HepG2 (cell line): ENCODE results near the gene GPR179. TPM values are rescaled to one million over a fixed set of nuclear protein-coding genes. Genes with fewer than 3 reads are reported as not detected.

ENCODE experiments used
- CAMTA2 ChIP-seq: sonication (generic); formaldehyde crosslinking; IDR thresholded peaks from 2 replicates; pipeline ENCODE4 v1.4.0; 2020; ENCODE audit warnings: mild to moderate bottlenecking, missing genetic modification reagents, borderline replicate concordance
- NFKBIZ ChIP-seq: IDR thresholded peaks from 2 replicates; pipeline ENCODE4 v1.6.1; 2018; ENCODE audit warnings: missing genetic modification reagents, missing compliant biosample characterization
- SRY ChIP-seq: sonication (generic); formaldehyde crosslinking; IDR thresholded peaks from 2 replicates; pipeline ENCODE4 v1.8.0; 2022; ENCODE audit warnings: mild to moderate bottlenecking, missing genetic modification reagents
- TCF12 ChIP-seq, 2 experiments: fragments of 450-650 bp in 1 of 2; sonication (generic) in 1 of 2; formaldehyde crosslinking in 1 of 2; IDR thresholded peaks; 2 replicates each; pipeline versions ENCODE4 v1.6.1 to v1.8.0; 2017 to 2022; ENCODE audit warnings: antibody characterized with exemption in 1 of 2, mild to moderate bottlenecking in 1 of 2, missing genetic modification reagents in 1 of 2, moderate library complexity in 1 of 2
- ZNF567 ChIP-seq: sonication (generic); formaldehyde crosslinking; IDR thresholded peaks from 2 replicates; pipeline ENCODE4 v1.8.1; 2023; ENCODE audit warnings: mild to moderate bottlenecking, missing genetic modification reagents, borderline replicate concordance
- ZNF776 ChIP-seq: sonication (generic); formaldehyde crosslinking; IDR thresholded peaks from 2 replicates; pipeline ENCODE4 v1.4.0; 2020; ENCODE audit warnings: mild to moderate bottlenecking, missing genetic modification reagents
- ZNF839 ChIP-seq: sonication (generic); formaldehyde crosslinking; IDR thresholded peaks from 2 replicates; pipeline ENCODE4 v1.4.0; 2020; ENCODE audit warnings: missing genetic modification reagents, mild to moderate bottlenecking, borderline replicate concordance
- polyA plus RNA-seq, 8 experiments: library from polyadenylated mRNA; depleted of rRNA in 3 of 8; stranded (reverse) in 7 of 8; unstranded in 1 of 8; fragments of >200 nt; fragmentation: Illumina TruSeq in 4 of 8; extraction: Trizol in 4 of 8; gene quantifications; 2 replicates each; pipeline versions ENCODE4 v1.2.1 to v1.2.3, GENCODE V29; 2011 to 2016; ENCODE audit warnings: low read depth in 4 of 8, missing spikeins in 1 of 8, mixed read lengths in 1 of 8; ENCODE audit not compliant: insufficient read depth in 1 of 8
- total RNA-seq, 5 experiments: library from RNA; depleted of rRNA; stranded (reverse); fragments of >200 nt; fragmentation: Illumina TruSeq; extraction: Trizol; gene quantifications; 2 replicates each; pipeline ENCODE4 v1.2.3, GENCODE V29; 2016; ENCODE audit warnings: low read depth in 1 of 5
- TF ChIP-seq, protein P1 (sequence below), 2 experiments: fragments of 450-650 bp in 1 of 2; sonication (generic) in 1 of 2; formaldehyde crosslinking in 1 of 2; IDR thresholded peaks; 2 replicates each; pipeline versions ENCODE4 v1.6.1 to v1.8.0; 2016 to 2022; ENCODE audit warnings: antibody characterized with exemption in 1 of 2, mild to moderate bottlenecking in 1 of 2, missing genetic modification reagents in 1 of 2
- TF ChIP-seq, protein P2 (sequence below): sonication (generic); formaldehyde crosslinking; IDR thresholded peaks from 2 replicates; pipeline ENCODE4 v1.8.1; 2023; ENCODE audit warnings: mild to moderate bottlenecking, moderate library complexity, missing genetic modification reagents
- TF ChIP-seq, protein P3 (sequence below): sonication (generic); formaldehyde crosslinking; IDR thresholded peaks from 2 replicates; pipeline ENCODE4 v1.5.0; 2020; ENCODE audit warnings: mild to moderate bottlenecking, missing genetic modification reagents, borderline replicate concordance
- TF ChIP-seq, protein P4 (sequence below): sonication (generic); IDR thresholded peaks from 2 replicates; pipeline ENCODE4 v1.6.1; 2016; ENCODE audit warnings: low read depth, borderline replicate concordance

GPR179 gene
- total and polyA plus RNA-seq, 2 of the 13 experiments (the other 11 are each of a cell fraction or from before 2014, with no cell fraction given), result 0.03 TPM; not detected in 1

DNA sequence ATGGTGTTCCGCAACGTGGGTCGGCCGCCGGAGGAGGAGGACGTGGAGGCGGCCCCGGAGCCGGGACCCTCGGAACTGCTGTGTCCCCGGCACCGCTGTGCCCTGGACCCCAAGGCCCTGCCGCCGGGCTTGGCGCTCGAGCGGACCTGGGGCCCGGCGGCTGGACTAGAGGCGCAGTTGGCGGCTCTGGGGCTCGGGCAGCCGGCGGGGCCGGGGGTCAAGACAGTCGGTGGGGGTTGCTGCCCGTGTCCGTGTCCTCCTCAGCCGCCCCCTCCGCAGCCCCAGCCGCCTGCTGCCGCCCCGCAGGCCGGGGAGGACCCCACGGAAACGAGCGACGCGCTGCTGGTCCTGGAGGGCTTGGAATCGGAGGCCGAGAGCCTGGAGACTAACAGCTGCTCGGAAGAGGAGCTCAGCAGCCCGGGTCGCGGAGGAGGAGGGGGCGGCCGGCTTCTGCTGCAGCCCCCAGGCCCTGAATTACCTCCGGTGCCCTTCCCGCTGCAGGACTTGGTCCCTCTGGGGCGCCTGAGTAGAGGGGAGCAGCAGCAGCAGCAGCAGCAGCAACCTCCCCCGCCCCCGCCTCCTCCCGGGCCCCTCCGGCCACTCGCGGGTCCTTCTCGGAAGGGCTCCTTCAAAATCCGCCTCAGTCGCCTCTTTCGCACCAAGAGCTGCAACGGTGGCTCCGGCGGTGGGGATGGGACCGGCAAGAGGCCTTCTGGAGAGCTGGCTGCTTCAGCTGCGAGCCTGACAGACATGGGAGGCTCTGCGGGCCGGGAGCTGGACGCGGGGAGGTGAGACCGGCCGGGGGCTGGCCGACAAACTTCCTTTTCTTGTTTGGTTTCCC lies 8.7 kb upstream of the GPR179 start (continued):
- TF ChIP-seq, protein P1, sequence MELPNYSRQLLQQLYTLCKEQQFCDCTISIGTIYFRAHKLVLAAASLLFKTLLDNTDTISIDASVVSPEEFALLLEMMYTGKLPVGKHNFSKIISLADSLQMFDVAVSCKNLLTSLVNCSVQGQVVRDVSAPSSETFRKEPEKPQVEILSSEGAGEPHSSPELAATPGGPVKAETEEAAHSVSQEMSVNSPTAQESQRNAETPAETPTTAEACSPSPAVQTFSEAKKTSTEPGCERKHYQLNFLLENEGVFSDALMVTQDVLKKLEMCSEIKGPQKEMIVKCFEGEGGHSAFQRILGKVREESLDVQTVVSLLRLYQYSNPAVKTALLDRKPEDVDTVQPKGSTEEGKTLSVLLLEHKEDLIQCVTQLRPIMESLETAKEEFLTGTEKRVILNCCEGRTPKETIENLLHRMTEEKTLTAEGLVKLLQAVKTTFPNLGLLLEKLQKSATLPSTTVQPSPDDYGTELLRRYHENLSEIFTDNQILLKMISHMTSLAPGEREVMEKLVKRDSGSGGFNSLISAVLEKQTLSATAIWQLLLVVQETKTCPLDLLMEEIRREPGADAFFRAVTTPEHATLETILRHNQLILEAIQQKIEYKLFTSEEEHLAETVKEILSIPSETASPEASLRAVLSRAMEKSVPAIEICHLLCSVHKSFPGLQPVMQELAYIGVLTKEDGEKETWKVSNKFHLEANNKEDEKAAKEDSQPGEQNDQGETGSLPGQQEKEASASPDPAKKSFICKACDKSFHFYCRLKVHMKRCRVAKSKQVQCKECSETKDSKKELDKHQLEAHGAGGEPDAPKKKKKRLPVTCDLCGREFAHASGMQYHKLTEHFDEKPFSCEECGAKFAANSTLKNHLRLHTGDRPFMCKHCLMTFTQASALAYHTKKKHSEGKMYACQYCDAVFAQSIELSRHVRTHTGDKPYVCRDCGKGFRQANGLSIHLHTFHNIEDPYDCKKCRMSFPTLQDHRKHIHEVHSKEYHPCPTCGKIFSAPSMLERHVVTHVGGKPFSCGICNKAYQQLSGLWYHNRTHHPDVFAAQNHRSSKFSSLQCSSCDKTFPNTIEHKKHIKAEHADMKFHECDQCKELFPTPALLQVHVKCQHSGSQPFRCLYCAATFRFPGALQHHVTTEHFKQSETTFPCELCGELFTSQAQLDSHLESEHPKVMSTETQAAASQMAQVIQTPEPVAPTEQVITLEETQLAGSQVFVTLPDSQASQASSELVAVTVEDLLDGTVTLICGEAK (IDR thresholded peaks at IDR 0.05), result no peak
- TF ChIP-seq, protein P1 (CRISPR knock-in tag; IDR thresholded peaks at IDR 0.05), result 0 out of 2 replicates have a peak, but pooled peaks have one; percentile 20
- TF ChIP-seq ZNF567 (CRISPR knock-in tag) (no peak), TCF12 (IDR thresholded peaks at IDR 0.05) (no peak), TCF12 (CRISPR knock-in tag; IDR thresholded peaks at IDR 0.05) (peak; percentile 44; the same call in 1 of the 2 replicates), NFKBIZ (CRISPR knock-in tag) (0 out of 2 replicates have a peak, but pooled peaks have one; percentile 29), CAMTA2 (CRISPR knock-in tag) (0 out of 2 replicates have a peak, but pooled peaks have one; percentile 19), SRY (no peak), ZNF839 (peak; percentile 22; the same call in 1 of the 2 replicates), ZNF776 (CRISPR knock-in tag) (peak; percentile 57; the same call in 1 of the 2 replicates)
- TF ChIP-seq, protein P2, sequence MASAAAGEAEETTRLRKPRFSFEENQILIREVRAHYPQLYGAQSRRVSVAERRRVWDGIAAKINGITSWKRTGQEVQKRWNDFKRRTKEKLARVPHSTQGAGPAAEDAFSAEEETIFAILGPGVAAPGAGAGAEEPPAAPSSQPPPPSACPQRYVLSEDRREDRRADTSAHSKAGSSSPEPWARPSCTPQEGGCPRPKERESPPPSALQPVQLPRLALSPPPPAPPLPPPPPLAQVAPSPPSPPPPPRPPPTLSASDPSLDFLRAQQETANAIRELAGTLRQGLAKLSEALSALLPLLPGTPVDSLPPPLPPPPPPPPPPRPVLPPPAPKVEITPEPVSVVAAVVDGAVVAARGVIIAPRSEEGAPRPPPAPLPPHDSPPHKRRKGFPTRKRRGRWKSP (CRISPR knock-in tag), result 0 out of 2 replicates have a peak, but pooled peaks have one; percentile 37
- TF ChIP-seq, protein P3, sequence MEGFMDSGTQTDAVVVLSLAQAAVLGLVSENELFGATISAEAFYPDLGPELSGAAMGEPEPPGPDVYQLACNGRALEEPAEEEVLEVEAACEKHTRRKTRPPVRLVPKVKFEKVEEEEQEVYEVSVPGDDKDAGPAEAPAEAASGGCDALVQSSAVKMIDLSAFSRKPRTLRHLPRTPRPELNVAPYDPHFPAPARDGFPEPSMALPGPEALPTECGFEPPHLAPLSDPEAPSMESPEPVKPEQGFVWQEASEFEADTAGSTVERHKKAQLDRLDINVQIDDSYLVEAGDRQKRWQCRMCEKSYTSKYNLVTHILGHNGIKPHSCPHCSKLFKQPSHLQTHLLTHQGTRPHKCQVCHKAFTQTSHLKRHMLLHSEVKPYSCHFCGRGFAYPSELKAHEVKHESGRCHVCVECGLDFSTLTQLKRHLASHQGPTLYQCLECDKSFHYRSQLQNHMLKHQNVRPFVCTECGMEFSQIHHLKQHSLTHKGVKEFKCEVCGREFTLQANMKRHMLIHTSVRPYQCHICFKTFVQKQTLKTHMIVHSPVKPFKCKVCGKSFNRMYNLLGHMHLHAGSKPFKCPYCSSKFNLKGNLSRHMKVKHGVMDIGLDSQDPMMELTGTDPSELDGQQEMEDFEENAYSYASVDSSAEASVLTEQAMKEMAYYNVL (CRISPR knock-in tag), result peak; percentile 52; the same call in 1 of the 2 replicates
- TF ChIP-seq, protein P4, sequence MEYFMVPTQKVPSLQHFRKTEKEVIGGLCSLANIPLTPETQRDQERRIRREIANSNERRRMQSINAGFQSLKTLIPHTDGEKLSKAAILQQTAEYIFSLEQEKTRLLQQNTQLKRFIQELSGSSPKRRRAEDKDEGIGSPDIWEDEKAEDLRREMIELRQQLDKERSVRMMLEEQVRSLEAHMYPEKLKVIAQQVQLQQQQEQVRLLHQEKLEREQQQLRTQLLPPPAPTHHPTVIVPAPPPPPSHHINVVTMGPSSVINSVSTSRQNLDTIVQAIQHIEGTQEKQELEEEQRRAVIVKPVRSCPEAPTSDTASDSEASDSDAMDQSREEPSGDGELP, result no peak
